NB4 (cell line): Measurements from ENCODE around the gene MTMR10.

Experiments
- DNase-seq: peaks from one replicate; pipeline ENCODE4 v3.0.0; 2010; ENCODE audit warnings: low read depth
- H3K4me3 ChIP-seq: one replicate; pipeline ENCODE4 v1.5.1; 2011; ENCODE audit warnings: mild to moderate bottlenecking, low read depth, low read length, moderate library complexity
- CTCF ChIP-seq: IDR thresholded peaks from one replicate; pipeline ENCODE4 v1.5.1; 2012; ENCODE audit warnings: low read depth, low read length
- MAX ChIP-seq: IDR thresholded peaks from 2 replicates; pipeline ENCODE4 v1.6.1; 2011; ENCODE audit warnings: low read depth, low read length
- MYC ChIP-seq: IDR thresholded peaks from 2 replicates; pipeline ENCODE4 v1.6.1; 2011; ENCODE audit warnings: low read depth, low read length
- POLR2A ChIP-seq: IDR thresholded peaks from 2 replicates; pipeline ENCODE4 v1.6.1; 2011; ENCODE audit warnings: mild to moderate bottlenecking; ENCODE audit not compliant: insufficient read length; ENCODE audit errors: extremely low read depth

The MTMR10 gene

GRCh38 chr15:30927148-30927761 is 64.2 kb downstream of the MTMR10 start:
- no peak overlapping the region for H3K4me3 ChIP-seq
- TF ChIP-seq MAX = no peak
- TF ChIP-seq CTCF = no peak
- TF ChIP-seq MYC = no peak
- TF ChIP-seq POLR2A = no peak
- no peak for DNase-seq

- TF ChIP-seq CTCF = no peak
- no peak for TF ChIP-seq MAX
- no peak for TF ChIP-seq POLR2A
- TF ChIP-seq MYC = no peak
- no peak for DNase-seq
- H3K4me3 ChIP-seq = no peak overlapping the region
Observed at GRCh38 chr15:30926161-30926560, 65.3 kb downstream of the MTMR10 start.

GRCh38 chr15:30925686-30926085 is 65.7 kb downstream of the MTMR10 start:
- no peak for DNase-seq
- TF ChIP-seq POLR2A (no peak), MAX (no peak), CTCF (no peak), MYC (no peak)
- H3K4me3 ChIP-seq = no peak overlapping the region

GRCh38 chr15:30924353-30924752 is 67.1 kb downstream of the MTMR10 start:
- no peak for DNase-seq

GRCh38 chr15:30923429-30923828 is 68.0 kb downstream of the MTMR10 start:
- H3K4me3 ChIP-seq = no peak overlapping the region
- DNase-seq = no peak
- TF ChIP-seq MAX = no peak
- TF ChIP-seq CTCF = no peak
- TF ChIP-seq MYC = no peak
- no peak for TF ChIP-seq POLR2A

More at GRCh38 chr15:30924353-30924752, 67.1 kb downstream of the MTMR10 start:
- no peak for TF ChIP-seq MYC
- no peak for TF ChIP-seq MAX
- TF ChIP-seq POLR2A = no peak
- TF ChIP-seq CTCF = no peak
- H3K4me3 ChIP-seq = no peak overlapping the region
